GM21619 (cell line): ENCODE measurements around the gene NFIL3.

Experiments
- ATAC-seq: cut with Tn5 transposase; IDR thresholded peaks from one replicate; pipeline ENCODE4 v1.9.1; 2021; ENCODE audit not compliant: unreplicated experiment

Gene NFIL3

DNA sequence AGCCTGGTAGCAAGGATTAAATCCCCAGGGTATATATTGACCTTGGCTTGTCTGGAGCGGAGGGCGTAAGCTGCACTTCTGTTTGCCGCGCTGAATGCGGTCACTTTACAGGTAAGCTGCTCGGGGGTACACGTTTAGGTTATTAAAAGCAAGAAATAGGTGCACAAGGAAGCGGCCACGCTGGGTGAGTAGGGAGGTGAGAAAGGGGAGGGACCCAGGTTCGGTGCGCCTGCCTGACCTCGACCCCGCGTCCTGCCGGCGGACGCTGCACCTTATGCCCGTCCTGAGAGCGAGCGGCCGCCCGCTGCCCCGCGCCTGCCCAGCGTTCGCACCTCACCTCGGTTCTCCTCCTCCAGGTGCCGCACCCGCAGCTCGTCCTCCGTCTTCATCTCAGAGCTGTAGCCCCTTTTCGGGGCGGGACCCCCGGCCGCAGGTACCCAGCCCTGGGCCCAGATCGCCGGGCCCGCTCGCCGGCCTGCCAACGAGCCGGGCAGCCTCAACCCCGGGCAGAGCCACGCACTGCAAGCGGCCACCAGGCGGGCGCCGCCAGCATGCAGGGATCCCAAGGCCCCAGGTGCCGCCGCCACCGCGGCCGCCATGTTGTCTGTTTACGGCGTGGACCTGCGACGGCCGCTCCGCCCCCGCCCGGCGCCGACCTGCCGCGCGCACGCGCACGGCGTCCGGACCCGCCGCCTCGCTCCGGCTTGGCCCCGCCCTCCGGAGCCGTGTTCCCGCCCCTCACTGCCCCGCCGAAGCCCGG is 62.2 kb downstream of the NFIL3 start, which contains the start of gene AUH:
AUH (minus strand) TSS at position 628 of the 760 bp plus-strand sequence; CDS start at position 599, 29 bp downstream.
- ATAC-seq: peak; percentile 82

- ATAC-seq: no peak
Observed at GRCh38 chr9:91360551-91361290, 62.9 kb downstream of the NFIL3 start.

DNA sequence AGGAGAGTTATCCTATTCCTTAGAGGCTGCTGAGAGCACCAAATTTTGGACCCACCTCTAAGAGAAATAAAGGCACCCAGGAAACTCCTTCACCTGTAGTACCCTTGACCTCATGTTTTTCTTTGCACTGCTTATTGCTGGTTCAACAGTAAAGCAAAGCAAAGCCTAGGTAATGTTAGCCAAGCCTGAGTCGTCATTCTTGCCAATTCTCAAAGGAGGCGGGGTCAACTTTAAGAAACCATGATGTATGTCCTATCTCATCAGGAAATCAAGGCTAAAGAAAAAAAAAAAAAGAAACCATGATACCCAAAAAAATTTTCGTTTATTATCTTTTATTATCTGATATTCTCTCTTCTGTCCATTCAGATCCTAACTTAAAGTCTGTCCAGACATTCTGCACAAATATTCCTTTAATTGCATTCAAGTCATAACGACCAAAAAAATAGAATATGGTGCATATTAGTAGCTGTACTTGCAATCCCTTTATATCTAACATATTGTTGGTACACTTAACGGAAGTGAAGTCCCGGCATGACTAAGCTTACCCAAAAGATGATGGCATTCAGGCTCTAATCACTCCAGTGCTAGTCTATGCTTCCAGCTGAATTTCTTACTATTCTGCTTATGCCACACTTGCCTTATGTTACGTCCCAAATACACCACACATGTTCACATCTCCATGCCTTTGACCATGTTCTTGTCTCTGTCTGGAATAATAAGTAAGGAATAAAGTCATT is 63.7 kb downstream of the NFIL3 start:
- ATAC-seq: no peak

- ATAC-seq: no peak
Observed at GRCh38 chr9:91359083-91359482, 64.5 kb downstream of the NFIL3 start.
